ENCODE measurements around the gene CCDC8. TPM values are rescaled to one million over a fixed set of nuclear protein-coding genes. Genes with fewer than 3 reads are reported as not detected.
"Not testable (repeated sequence)": the region's sequence is repeated elsewhere in the genome, so short reads cannot be mapped to it uniquely, and the experiment has no call there.

Gene CCDC8
- total and polyA plus RNA-seq, 2 of the 4 experiments (the other 2 are of a cell fraction) = 9.3 to 10.2 TPM

- intact Hi-C loops (cut with micrococcal nuclease); H3K9me1 ChIP-seq (ENCODE audit: insufficient read depth, low read length); H2BK120ac ChIP-seq (ENCODE audit: low read depth, low read length); H3K4ac ChIP-seq (ENCODE audit: low read depth, low read length); BruUV-seq (replicated peaks); H4K20me1 ChIP-seq (ENCODE audit: insufficient read depth, low read length); H3K14ac ChIP-seq (replicated peaks; ENCODE audit: low read depth, low read length); dilution Hi-C loops (cut with HindIII; ENCODE audit: low sequenced_read_pairs, unreplicated experiment); H3K4me2 ChIP-seq (ENCODE audit: low read depth, low read length); H3K18ac ChIP-seq (ENCODE audit: low read depth, low read length); H3K4me1 ChIP-seq (ENCODE audit: control insufficient read depth, insufficient read depth, low read length); ATAC-seq (ENCODE audit: low read depth); H4K8ac ChIP-seq (ENCODE audit: low read depth in 2 of 2, low read length in 2 of 2); H2BK20ac ChIP-seq (ENCODE audit: low read depth, low read length); H3K79me1 ChIP-seq (ENCODE audit: low read depth in 1 of 2, low read length in 2 of 2); H2AK5ac ChIP-seq (ENCODE audit: low read depth, low read length); in situ Hi-C loops (cut with MboI; ENCODE audit: low sequenced_read_pairs); H3K36me3 ChIP-seq (ENCODE audit: control insufficient read depth, insufficient read depth, low read length); H2AFZ ChIP-seq (replicated peaks; ENCODE audit: low read length, poor library complexity); H3K9ac ChIP-seq (ENCODE audit: low read depth, low read length); H3K4me3 ChIP-seq (ENCODE audit: insufficient read depth, low read depth, low read length); H3K9me3 ChIP-seq (ENCODE audit: control insufficient read depth, insufficient read depth, low read length); H4K5ac ChIP-seq (ENCODE audit: low read depth, low read length); H3K27me3 ChIP-seq (ENCODE audit: control insufficient read depth, insufficient read depth, low read length); H2BK15ac ChIP-seq (ENCODE audit: low read depth, low read length); H2AK9ac ChIP-seq (replicated peaks; ENCODE audit: low read depth, low read length, poor library complexity); H2BK5ac ChIP-seq (ENCODE audit: low read depth, low read length, poor library complexity, severe bottlenecking); DNase-seq; H3K27ac ChIP-seq (ENCODE audit: insufficient read depth, low read length); H3K56ac ChIP-seq (ENCODE audit: extremely low read depth, insufficient read depth, low read length); H3K23ac ChIP-seq (ENCODE audit: low read depth, low read length); H4K91ac ChIP-seq (ENCODE audit: insufficient read depth, low read depth, low read length); POLR2A ChIA-PET (ENCODE audit: unreplicated experiment): not testable (repeated sequence)
- WGBS, 2 experiments (ENCODE audit: extremely low coverage in 2 of 2, insufficient read length in 1 of 2) = 100% methylated on average over 1 of the region's 14 CpGs; no CpG with 5 or more reads in 1 of the 2 experiments
- CTCF ChIA-PET = interaction anchor here (1.0 kb wide), 1 partner anchor 90 kb away, joined by 3 read pairs; no protein-coding TSS in a partner anchor
These were observed 15.4 kb downstream of the CCDC8 start for GRCh38 chr19:46397801-46398479.

All from IMR-90 (cell line).